Epithelial cell of proximal tubule (primary cell): ENCODE measurements around the gene ABCA4. TPM values are rescaled to one million over a fixed set of nuclear protein-coding genes. Genes with fewer than 3 reads are reported as not detected.

ENCODE experiments used
- DNase-seq: peaks from one replicate; pipeline ENCODE4 v3.0.0-alpha.2; 2011; ENCODE audit warnings: low read depth
- H3K4me3 ChIP-seq: 2 replicates; pipeline ENCODE4 v1.5.1; 2011; ENCODE audit warnings: low read depth, mild to moderate bottlenecking, low read length
- total RNA-seq: library from RNA; depleted of rRNA; stranded (reverse); fragments of >200 nt; gene quantifications from 2 replicates; pipeline ENCODE4 v1.2.3, GENCODE V29; 2015
- TF ChIP-seq, protein P1 (sequence below): conservative IDR thresholded peaks from 2 replicates; pipeline ENCODE4 v1.5.1; 2012; ENCODE audit warnings: low read depth, mild to moderate bottlenecking, low read length

Gene ABCA4
- total RNA-seq, 1 donor from 2014 or later = not detected

DNA sequence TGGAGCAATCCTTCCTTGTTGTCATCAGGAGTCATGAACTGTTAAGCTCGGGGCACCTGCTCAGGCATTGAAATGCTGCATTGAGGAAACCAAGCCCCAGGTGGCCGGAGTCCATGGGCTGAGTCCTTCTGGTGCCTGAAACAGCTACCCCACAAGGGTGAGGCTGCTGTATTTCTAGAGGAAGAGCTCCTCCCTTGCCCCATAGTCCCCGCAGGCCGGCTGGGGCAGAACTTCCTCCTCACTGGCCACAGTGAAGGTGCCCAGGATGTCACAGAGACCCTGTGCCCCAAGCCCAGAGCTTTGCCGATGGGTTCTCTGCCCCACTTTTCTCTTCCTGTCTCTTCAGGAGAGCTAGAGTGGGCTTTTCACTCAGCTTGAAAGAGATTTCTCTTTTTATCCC, 130.9 kb downstream of the ABCA4 start:
- TF ChIP-seq, protein P1, sequence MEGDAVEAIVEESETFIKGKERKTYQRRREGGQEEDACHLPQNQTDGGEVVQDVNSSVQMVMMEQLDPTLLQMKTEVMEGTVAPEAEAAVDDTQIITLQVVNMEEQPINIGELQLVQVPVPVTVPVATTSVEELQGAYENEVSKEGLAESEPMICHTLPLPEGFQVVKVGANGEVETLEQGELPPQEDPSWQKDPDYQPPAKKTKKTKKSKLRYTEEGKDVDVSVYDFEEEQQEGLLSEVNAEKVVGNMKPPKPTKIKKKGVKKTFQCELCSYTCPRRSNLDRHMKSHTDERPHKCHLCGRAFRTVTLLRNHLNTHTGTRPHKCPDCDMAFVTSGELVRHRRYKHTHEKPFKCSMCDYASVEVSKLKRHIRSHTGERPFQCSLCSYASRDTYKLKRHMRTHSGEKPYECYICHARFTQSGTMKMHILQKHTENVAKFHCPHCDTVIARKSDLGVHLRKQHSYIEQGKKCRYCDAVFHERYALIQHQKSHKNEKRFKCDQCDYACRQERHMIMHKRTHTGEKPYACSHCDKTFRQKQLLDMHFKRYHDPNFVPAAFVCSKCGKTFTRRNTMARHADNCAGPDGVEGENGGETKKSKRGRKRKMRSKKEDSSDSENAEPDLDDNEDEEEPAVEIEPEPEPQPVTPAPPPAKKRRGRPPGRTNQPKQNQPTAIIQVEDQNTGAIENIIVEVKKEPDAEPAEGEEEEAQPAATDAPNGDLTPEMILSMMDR = no peak
- no peak overlapping the region for H3K4me3 ChIP-seq

DNA sequence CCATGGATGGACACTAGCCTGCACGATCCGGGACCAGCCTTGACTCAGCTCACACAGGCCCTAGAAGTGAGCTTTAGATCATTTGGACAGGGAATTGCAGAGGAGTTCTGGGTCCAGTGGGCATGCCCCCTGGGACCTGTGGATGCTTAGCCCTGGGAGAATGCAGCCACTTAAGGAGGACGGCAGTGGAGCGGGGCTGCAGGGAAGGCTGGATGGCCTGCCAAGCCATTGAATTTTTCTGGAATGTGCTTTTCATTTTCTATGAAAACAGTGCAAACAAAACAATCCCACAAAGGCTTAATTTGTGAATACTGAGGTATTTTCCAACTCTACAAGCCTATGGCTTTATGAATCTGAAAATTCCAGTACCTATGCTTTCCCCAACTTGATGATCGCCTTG, 131.3 kb downstream of the ABCA4 start:
- TF ChIP-seq, protein P1 = no peak
- no peak for DNase-seq
- H3K4me3 ChIP-seq = no peak overlapping the region

More for the DNA sequence above, 130.9 kb downstream of the ABCA4 start:
- DNase-seq = no peak

DNA sequence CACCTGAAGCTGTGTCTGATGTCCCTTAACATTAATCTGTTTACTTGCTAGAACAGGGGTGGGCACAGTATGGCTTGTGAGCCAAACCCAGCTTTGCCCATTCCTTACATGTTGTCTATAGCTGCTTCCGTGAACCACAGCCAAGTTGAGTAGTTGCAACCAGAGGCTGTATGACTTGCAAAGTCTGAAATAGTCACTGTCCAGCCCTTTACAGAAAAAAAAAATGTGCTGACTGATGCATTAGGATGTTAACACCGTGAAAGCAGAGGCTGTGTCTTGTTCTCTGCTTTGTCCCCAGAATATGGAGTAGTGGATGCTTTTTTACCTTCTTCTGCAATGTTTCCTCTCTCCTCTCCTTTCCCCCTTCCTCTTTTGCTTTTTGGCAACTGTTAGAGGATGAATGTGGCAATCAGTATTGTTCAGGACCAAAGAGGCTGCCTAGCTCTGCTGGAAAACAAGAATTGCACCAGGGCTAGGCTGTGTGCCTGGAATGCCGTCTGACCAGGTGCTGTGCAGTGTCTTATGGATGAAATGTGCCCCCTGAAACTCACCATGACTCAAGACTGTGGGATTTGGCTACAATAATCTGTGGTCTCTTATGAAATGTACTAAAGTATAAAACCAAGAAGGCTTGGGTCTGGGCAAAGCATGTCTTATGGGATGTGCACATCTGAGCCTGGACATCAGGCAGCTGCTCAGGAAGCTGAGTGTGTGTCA, 132.2 kb downstream of the ABCA4 start:
- H3K4me3 ChIP-seq = no peak overlapping the region
- DNase-seq = no peak
- TF ChIP-seq, protein P1 = no peak

DNA sequence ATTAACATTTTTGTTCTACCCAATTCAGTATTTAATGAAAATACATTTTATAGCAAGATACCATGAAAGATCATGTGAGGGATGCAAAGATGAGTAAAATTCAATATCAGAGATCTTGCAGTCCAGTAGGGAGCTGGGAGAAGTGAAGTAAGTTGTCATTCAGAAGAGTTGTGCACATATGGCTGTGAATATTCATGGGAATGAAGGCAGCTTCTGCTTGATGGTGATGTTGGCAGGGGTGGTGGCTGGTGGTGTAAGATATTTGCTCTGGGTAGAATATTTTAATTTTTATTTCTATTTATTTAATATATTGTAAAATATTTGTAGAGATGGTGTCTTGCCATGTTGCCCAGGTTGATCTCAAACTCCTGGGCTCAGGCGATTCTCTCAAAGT, 139.7 kb downstream of the ABCA4 start:
- H3K4me3 ChIP-seq = no peak overlapping the region
- no peak for DNase-seq
- TF ChIP-seq, protein P1 = no peak

DNA sequence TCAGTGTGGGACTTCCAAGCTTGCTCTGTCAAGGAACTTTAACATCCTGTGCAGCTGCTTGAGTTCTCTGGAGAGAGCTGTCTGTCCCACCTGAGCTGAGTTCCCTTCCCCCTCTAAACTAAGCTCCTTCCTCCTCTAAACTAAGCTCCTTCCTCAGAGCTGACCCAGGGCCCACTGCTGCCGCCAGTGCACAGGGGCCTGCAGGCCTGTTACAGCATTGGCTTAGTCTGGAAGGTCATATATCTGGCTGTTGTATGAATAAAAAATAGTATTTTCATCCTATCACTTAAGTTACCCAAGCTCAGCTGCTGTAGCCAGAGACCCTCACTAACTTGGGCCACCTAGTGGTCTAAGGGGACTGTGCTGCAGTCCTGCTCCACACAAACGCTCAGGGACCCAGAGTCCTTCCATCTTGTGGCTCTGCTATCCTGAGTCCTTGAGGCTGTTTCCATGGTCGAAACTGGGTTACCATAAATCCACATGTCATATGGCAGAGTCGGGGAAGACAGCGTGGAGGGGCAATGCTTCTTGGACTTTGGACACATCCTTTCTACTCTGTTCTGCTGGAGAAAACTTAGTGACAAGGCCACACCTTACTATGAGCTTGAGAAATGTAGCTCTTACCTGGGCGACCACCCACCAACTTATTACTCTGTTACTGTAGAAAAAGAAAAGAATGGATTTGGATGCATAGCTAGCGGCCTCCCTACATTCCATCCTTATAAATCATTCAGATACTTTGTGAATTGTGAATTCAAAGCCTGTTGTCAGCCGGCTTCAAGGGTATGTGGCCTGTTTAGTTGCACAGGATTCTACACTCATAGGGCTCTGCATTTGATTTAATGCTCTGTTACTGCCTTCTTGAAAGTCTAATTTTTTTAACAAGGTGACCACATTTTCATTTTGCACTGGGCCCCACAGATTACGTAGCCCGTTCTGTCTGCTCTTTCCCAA, 140.4 kb downstream of the ABCA4 start:
- TF ChIP-seq, protein P1 = peak; percentile 37

DNA sequence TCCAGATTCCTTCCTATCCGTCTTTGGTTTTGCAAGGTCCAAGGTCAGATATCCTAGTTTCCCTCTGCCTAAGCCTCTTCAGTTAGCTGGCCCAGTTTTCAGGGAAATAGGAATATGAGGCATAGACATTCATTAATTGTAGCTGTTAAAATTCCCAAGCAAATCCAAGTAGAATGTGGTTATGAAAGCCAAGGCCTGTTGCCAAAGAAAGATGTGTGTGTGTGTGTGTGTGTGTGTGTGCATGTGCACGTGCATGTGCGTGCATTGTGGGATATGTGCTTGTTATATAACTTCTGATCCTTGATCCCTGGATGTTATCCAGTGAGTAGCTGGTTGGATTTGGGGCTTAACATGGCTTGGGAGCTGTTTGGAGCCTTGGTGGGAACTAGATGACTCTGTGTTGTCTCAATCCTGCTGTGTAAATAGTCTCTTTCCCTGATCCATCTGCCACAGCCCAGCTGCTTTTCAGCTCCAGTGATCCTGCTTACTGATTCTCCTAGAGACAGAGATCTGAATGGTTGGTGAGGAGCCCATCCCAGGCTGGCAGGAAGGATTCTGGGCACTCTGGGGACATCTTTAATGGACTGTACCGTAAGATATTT, 141.1 kb downstream of the ABCA4 start:
- DNase-seq = peak; percentile 51
- TF ChIP-seq, protein P1 = no peak
- H3K4me3 ChIP-seq = no peak overlapping the region

More for the DNA sequence above, 140.4 kb downstream of the ABCA4 start:
- no peak for DNase-seq
- no peak overlapping the region for H3K4me3 ChIP-seq
